HepG2 (cell line): Measurements from ENCODE around the gene WNT7A. TPM values are rescaled to one million over a fixed set of nuclear protein-coding genes. Genes with fewer than 3 reads are reported as not detected.

Experiments used
- ATAC-seq: fragments of 200-7000 bp; cut with Tn5 transposase; 3 replicates; pipeline ENCODE4 v1.9.1; 2020; ENCODE audit warnings: mild to moderate bottlenecking, moderate library complexity
- BruUV-seq: library from RNA; stranded (reverse); fragments of 400-500 nt; replicated peaks from 2 replicates; lab custom pipeline; 2021; lab: Mats Ljungman, UMichigan
- CTCF ChIA-PET: fragments of 300-600 bp; formaldehyde crosslinking; extraction: SDS; loops from one replicate; lab custom pipeline; 2021; ENCODE audit warnings: low total read pairs, inconsistent platforms, low intra/inter-chr PET ratio; lab: Yijun Ruan, JAX
- POLR2A ChIA-PET: fragments of 350-600 bp; sonication (Branson Sonifier 250); formaldehyde crosslinking; loops from one replicate; lab custom pipeline; 2020; ENCODE audit warnings: antibody characterized with exemption, inconsistent platforms; lab: Yijun Ruan, JAX
- DNase-seq: peaks from one replicate; pipeline ENCODE4 v3.0.0-alpha.2; 2015; ENCODE audit warnings: low spot score
- FAIRE-seq: peaks from 3 replicates; lab custom pipeline; 2011; peaks lifted over from hg19 to GRCh38; lab: Jason Lieb, UNC
- H2AFZ ChIP-seq: one replicate; pipeline ENCODE4 v1.6.1; 2011; ENCODE audit warnings: low read length, inconsistent platforms
- H3K27ac ChIP-seq: fragments of 300-600 bp; 3 replicates; pipeline ENCODE4 v1.8.0; 2011; ENCODE audit warnings: mixed run types, mild to moderate bottlenecking, mixed read lengths, low read length, inconsistent platforms; ENCODE audit not compliant: insufficient read depth; ENCODE audit errors: extremely low read length
- H3K27me3 ChIP-seq, 2 experiments: fragments of 200-600 bp in 1 of 2; 2 replicates in 1 of 2; 3 replicates in 1 of 2; pipeline versions ENCODE4 v1.6.0 to v1.8.0; 2011; ENCODE audit warnings: low read length in 2 of 2, mild to moderate bottlenecking in 2 of 2, moderate library complexity in 2 of 2, inconsistent platforms in 1 of 2; ENCODE audit not compliant: insufficient read depth in 2 of 2, control insufficient read depth in 1 of 2
- H3K36me3 ChIP-seq, 2 experiments: fragments of 200-600 bp in 1 of 2; replicated peaks in 1 of 2; 2 replicates in 1 of 2; 3 replicates in 1 of 2; pipeline versions ENCODE4 v1.5.1 to v1.8.0; 2011; ENCODE audit warnings: low read length in 2 of 2, inconsistent platforms in 1 of 2; ENCODE audit not compliant: insufficient read depth in 2 of 2, control insufficient read depth in 1 of 2
- H3K4me1 ChIP-seq: 2 replicates; pipeline ENCODE4 v1.5.1; 2012; ENCODE audit warnings: low read length, inconsistent platforms; ENCODE audit not compliant: insufficient read depth
- H3K4me2 ChIP-seq: 2 replicates; pipeline ENCODE4 v1.6.0; 2011; ENCODE audit warnings: low read depth, low read length, inconsistent platforms
- H3K4me3 ChIP-seq, 3 experiments: fragments of 200-600 bp in 1 of 3; sonication (generic), shearing (Covaris generic) in 1 of 3; replicated peaks in 1 of 3; 2 replicates each; pipeline ENCODE4 v1.5.1; 2011 to 2016; ENCODE audit warnings: low read length in 3 of 3, inconsistent platforms in 2 of 3, low read depth in 2 of 3, mild to moderate bottlenecking in 2 of 3, control low read depth in 1 of 3, mixed read lengths in 1 of 3; ENCODE audit not compliant: insufficient read depth in 1 of 3
- H3K79me2 ChIP-seq: one replicate; pipeline ENCODE4 v1.6.1; 2011; ENCODE audit warnings: low read length, inconsistent platforms; ENCODE audit not compliant: insufficient read depth
- H3K9ac ChIP-seq: 2 replicates; pipeline ENCODE4 v1.6.0; 2011; ENCODE audit warnings: mild to moderate bottlenecking, low read depth, low read length, inconsistent platforms; ENCODE audit not compliant: insufficient read depth
- H3K9me3 ChIP-seq: 2 replicates; pipeline ENCODE4 v1.5.1; 2012; ENCODE audit warnings: mild to moderate bottlenecking, low read length
- H4K20me1 ChIP-seq: 2 replicates; pipeline ENCODE4 v1.6.0; 2011; ENCODE audit warnings: inconsistent platforms, mild to moderate bottlenecking, low read length, moderate library complexity; ENCODE audit not compliant: insufficient read depth
- CENPT ChIP-seq: sonication (generic); formaldehyde crosslinking; IDR thresholded peaks from 2 replicates; pipeline ENCODE4 v1.8.0; 2022; ENCODE audit warnings: low read depth, mild to moderate bottlenecking, moderate library complexity, missing genetic modification reagents
- JUNB ChIP-seq: sonication (generic); formaldehyde crosslinking; IDR thresholded peaks from 2 replicates; pipeline ENCODE4 v1.8.0; 2022; ENCODE audit warnings: missing genetic modification reagents, mild to moderate bottlenecking, borderline replicate concordance
- KAT2B ChIP-seq: fragments of 150-350 bp; IDR thresholded peaks from 2 replicates; pipeline ENCODE4 v1.6.1; 2014; ENCODE audit warnings: low read depth, low read length, borderline replicate concordance
- NCOA1 ChIP-seq: sonication (generic); formaldehyde crosslinking; IDR thresholded peaks from 2 replicates; pipeline ENCODE4 v1.9.0; 2021; ENCODE audit warnings: missing genetic modification reagents
- NFYC ChIP-seq: IDR thresholded peaks from 2 replicates; pipeline ENCODE4 v1.6.1; 2016; ENCODE audit warnings: missing genetic modification reagents, missing compliant biosample characterization
- RAD51 ChIP-seq: fragments of 450-650 bp; IDR thresholded peaks from 2 replicates; pipeline ENCODE4 v1.6.1; 2016; ENCODE audit warnings: borderline replicate concordance
- RFX3 ChIP-seq: IDR thresholded peaks from 2 replicates; pipeline ENCODE4 v1.6.1; 2016; ENCODE audit warnings: missing biosample characterization, missing genetic modification reagents
- SKI ChIP-seq: fragments of 450-650 bp; IDR thresholded peaks from one replicate; pipeline ENCODE4 v1.6.1; 2018; ENCODE audit warnings: mild to moderate bottlenecking; ENCODE audit not compliant: partially characterized antibody
- TAF15 ChIP-seq: fragments of 200-400 bp; formaldehyde crosslinking; IDR thresholded peaks from one replicate; pipeline ENCODE4 v1.6.1; 2018; ENCODE audit warnings: mild to moderate bottlenecking, low read depth, low read length; ENCODE audit not compliant: poor library complexity, severe bottlenecking
- TCF7 ChIP-seq: sonication (generic); IDR thresholded peaks from 2 replicates; pipeline ENCODE4 v1.6.1; 2016; ENCODE audit warnings: antibody characterized with exemption, low read depth
- ZKSCAN8 ChIP-seq: IDR thresholded peaks from 2 replicates; pipeline ENCODE4 v1.6.1; 2016; ENCODE audit warnings: borderline replicate concordance, missing genetic modification reagents, missing compliant biosample characterization
- ZNF260 ChIP-seq: sonication (generic); formaldehyde crosslinking; IDR thresholded peaks from 2 replicates; pipeline ENCODE4 v1.4.0; 2020; ENCODE audit warnings: missing genetic modification reagents, low read depth, mild to moderate bottlenecking, borderline replicate concordance
- ZNF460 ChIP-seq: sonication (generic); formaldehyde crosslinking; IDR thresholded peaks from 2 replicates; pipeline ENCODE4 v1.5.1; 2020; ENCODE audit warnings: missing genetic modification reagents, mild to moderate bottlenecking, borderline replicate concordance
- ZNF558 ChIP-seq: sonication (generic); formaldehyde crosslinking; IDR thresholded peaks from 2 replicates; pipeline ENCODE4 v1.9.0; 2022; ENCODE audit warnings: mild to moderate bottlenecking, missing genetic modification reagents, borderline replicate concordance
- WGBS: methylation state at CpG from one replicate; pipeline ENCODE4 v1.1.6; 2017; ENCODE audit warnings: low lambda C conversion rate; 5-methylcytosine and 5-hydroxymethylcytosine counted together
- in situ Hi-C: cut with HindIII; loops from 2 replicates; pipeline ENCODE4 v1.10.0; 2017; ENCODE audit warnings: low pct_unique_long_range_greater_than_20kb; ENCODE audit not compliant: extremely low pct_ligation_motif_present
- intact Hi-C: fragments of 100-400 bp; cut with micrococcal nuclease; formaldehyde crosslinking; loops from one replicate; pipeline ENCODE4 v1.10.0; 2022; ENCODE audit not compliant: unreplicated experiment
- polyA plus RNA-seq, 8 experiments: library from polyadenylated mRNA; depleted of rRNA in 3 of 8; stranded (reverse) in 7 of 8; unstranded in 1 of 8; fragments of >200 nt; fragmentation: Illumina TruSeq in 4 of 8; extraction: Trizol in 4 of 8; gene quantifications; 2 replicates each; pipeline versions ENCODE4 v1.2.1 to v1.2.3, GENCODE V29; 2011 to 2016; ENCODE audit warnings: low read depth in 4 of 8, missing spikeins in 1 of 8, mixed read lengths in 1 of 8; ENCODE audit not compliant: insufficient read depth in 1 of 8
- total RNA-seq, 5 experiments: library from RNA; depleted of rRNA; stranded (reverse); fragments of >200 nt; fragmentation: Illumina TruSeq; extraction: Trizol; gene quantifications; 2 replicates each; pipeline ENCODE4 v1.2.3, GENCODE V29; 2016; ENCODE audit warnings: low read depth in 1 of 5
- TF ChIP-seq, protein P1 (sequence below): sonication (generic); formaldehyde crosslinking; IDR thresholded peaks from 2 replicates; pipeline ENCODE4 v1.8.0; 2022; ENCODE audit warnings: mild to moderate bottlenecking, missing genetic modification reagents; ENCODE audit not compliant: insufficient replicate concordance

The WNT7A gene
- total and polyA plus RNA-seq, 2 of the 13 experiments (the other 11 are each of a cell fraction or from before 2014, with no cell fraction given) = not detected

DNA sequence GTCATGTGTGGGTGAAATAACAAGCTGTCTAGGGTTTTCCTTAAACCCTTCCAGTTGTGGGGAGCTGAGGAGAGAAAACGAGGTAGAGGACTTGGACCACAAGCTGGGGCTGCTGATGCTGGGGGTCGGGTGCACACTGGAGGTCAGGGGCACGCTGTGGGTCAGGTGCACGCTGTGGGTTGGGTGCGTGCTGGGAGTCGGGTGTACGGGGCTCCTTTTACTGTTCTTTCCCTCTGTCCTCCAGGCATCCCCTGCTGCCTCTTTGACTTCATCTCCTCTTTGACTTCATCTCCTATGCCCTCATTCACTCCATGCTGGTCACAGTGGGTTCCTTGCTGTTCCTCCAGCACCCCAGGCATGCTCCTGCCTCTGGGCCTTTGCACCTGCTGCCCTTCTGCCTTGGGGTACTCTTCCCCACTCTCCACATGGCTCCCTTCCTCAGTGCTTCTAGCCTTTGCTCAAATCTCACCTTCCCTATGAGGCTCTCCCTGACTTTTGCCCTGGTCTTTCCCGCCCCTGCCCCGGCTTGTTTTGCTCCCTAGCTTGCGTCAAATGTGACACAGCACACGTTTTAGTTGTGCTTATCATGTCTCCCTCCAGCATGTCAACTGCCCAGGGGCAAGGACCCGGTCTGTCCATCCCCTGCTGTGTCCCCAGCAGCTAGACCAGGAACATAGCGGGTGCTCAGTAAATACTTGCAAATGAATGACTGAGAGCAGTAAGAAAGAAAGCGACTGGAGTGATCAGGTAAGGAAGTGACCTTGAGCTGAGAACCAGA lies 45.4 kb downstream of the WNT7A start:
- in situ Hi-C loops = no loop called here
- DNase-seq (no peak), FAIRE-seq (no peak), ATAC-seq (no peak)
- ChIA-PET CTCF (no interaction called here), POLR2A (no interaction called here)
- no peaks in the 10 kb centered on the region for H3K36me3 ChIP-seq
- 6% methylated on average over 12 of the region's 14 CpGs for WGBS
- H3K27ac ChIP-seq = no peak overlapping the region
- intact Hi-C loops = no loop called here
- TF ChIP-seq KAT2B (no peak), CENPT (CRISPR knock-in tag) (no peak), TCF7 (no peak)
- no peaks in the 10 kb centered on the region for H3K4me1 ChIP-seq
- BruUV-seq = no TSS peak
- peaks cover 1 to 67% of the 10 kb centered on the region in 2 experiments for H3K27me3 ChIP-seq
- H4K20me1 ChIP-seq = no peaks in the 10 kb centered on the region
- H3K9ac ChIP-seq = no peak overlapping the region
- no peaks in the 10 kb centered on the region for H3K79me2 ChIP-seq
- H3K9me3 ChIP-seq = no peaks in the 10 kb centered on the region
- H2AFZ ChIP-seq = no peak overlapping the region
- no peak overlapping the region for H3K4me2 ChIP-seq
- H3K4me3 ChIP-seq = no peak overlapping the region

DNA sequence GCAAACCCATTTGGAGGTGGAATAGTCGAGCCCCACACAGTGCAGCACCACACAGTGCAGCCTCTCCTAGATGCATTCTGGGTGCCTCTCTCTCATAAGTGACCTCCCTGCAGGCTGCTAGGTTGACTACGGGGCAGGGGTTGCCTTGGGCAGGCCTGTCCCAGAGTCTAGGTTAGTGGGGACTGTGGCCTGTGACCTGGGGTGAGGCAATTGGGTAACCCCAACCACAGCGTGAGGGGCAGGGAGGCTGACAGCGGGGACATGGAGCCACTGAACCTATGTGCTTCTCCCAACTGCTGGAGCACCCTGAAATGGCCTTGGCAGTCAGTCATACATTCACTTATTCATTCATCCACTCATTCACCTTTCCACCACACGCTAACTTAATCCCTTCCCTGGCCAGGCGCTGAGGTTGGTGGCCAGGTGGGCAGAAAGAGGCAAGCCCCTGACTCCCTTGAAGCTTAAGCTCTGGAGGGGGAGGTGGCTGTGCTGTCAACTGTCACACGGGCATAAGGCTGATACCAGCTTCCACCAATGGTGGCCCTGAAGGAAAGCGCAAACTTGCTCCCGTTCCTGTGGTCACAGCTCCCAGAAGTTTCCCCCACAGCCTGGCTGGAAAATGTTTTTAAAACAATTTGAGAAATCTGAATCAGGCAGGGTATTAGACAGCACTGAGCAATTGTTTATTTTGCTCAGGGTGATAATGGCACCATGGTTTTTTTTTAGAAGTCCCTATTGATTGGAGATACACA lies 46.2 kb downstream of the WNT7A start:
- CTCF ChIA-PET = no interaction called here
- no peak for FAIRE-seq
- no peak for TF ChIP-seq SKI
- TF ChIP-seq, protein P1, sequence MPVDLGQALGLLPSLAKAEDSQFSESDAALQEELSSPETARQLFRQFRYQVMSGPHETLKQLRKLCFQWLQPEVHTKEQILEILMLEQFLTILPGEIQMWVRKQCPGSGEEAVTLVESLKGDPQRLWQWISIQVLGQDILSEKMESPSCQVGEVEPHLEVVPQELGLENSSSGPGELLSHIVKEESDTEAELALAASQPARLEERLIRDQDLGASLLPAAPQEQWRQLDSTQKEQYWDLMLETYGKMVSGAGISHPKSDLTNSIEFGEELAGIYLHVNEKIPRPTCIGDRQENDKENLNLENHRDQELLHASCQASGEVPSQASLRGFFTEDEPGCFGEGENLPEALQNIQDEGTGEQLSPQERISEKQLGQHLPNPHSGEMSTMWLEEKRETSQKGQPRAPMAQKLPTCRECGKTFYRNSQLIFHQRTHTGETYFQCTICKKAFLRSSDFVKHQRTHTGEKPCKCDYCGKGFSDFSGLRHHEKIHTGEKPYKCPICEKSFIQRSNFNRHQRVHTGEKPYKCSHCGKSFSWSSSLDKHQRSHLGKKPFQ = no peak
- TF ChIP-seq RFX3 (CRISPR knock-in tag) = no peak
- no peak for TF ChIP-seq TAF15
- no peak for TF ChIP-seq JUNB
- TF ChIP-seq RAD51 = no peak
- no peak for TF ChIP-seq ZNF558 (CRISPR knock-in tag)
- no peak for TF ChIP-seq ZKSCAN8 (CRISPR knock-in tag)
- TF ChIP-seq ZNF260 (CRISPR knock-in tag) = no peak
- no peak for TF ChIP-seq ZNF460
- no peak for TF ChIP-seq NCOA1 (CRISPR knock-in tag)
- no peak for TF ChIP-seq NFYC (CRISPR knock-in tag)

More for the DNA sequence above, 46.2 kb downstream of the WNT7A start:
- POLR2A ChIA-PET = no interaction called here
- Histone ChIP-seq H3K4me1 (no peaks in the 10 kb centered on the region), H3K36me3 (no peaks in the 10 kb centered on the region), H3K4me2 (no peak overlapping the region), H3K9ac (no peak overlapping the region), H3K79me2 (no peaks in the 10 kb centered on the region), H3K4me3 (no peak overlapping the region), H3K27ac (no peak overlapping the region), H4K20me1 (no peaks in the 10 kb centered on the region), H3K27me3 (peaks cover 1 to 69% of the 10 kb centered on the region in 2 experiments), H2AFZ (no peak overlapping the region), H3K9me3 (no peaks in the 10 kb centered on the region)
- in situ Hi-C loops = no loop called here
- BruUV-seq = no TSS peak
- no peak for ATAC-seq
- DNase-seq = no peak
- WGBS = 10% methylated on average over 7 of the region's 9 CpGs
- intact Hi-C loops = no loop called here
